CD4-positive, alpha-beta T cell treated with Interleukin-15 for 4 hours (primary cell): ENCODE data around the gene EPN2.

Experiments
- DNase-seq: peaks from one replicate; pipeline ENCODE4 v3.0.0-alpha.2; 2020; ENCODE audit warnings: low spot score

Gene EPN2

DNA sequence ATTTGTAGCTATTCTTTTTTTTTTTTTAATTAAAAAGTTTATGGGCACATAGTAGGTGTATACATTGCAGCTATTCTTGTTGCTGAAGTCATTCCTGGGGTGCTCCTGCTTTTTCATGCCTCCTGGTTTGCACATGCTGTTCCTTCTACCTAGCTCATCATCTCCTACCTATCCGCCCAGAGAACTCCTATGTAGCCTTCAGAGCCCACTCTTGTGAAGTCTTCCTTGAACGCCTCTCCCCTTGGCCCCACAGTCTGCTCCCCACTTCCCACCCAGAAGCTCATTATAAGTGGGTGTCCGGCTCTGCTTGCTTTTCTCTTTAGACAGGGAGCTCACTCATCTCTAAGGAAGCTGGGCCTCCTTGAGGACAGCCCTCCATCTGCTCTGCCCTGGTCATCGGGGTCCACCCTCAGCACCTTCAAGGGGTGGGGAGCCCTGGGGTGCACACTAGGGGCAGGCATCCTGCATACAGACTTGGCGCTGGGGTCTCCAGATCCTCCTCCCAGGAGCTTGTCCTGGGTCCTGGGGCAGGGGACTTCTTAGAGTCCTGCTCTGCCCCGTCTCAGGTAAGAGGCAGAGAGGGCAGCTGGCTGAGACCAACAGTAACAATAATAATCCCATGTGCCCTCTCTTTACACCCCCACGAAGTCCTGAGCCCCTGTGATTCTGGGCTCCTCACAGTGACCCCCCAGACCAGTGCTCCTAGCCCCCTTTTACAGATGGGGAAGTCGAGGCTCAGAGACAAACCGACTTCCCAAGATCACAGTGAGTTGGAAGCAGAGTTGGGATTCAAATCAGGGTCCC lies 128.9 kb downstream of the EPN2 start:
- DNase-seq = no peak

GRCh38 chr17:19366637-19366972 lies 129.4 kb downstream of the EPN2 start:
- DNase-seq = no peak

GRCh38 chr17:19368229-19368628 lies 131.1 kb downstream of the EPN2 start:
- DNase-seq = no peak

DNA sequence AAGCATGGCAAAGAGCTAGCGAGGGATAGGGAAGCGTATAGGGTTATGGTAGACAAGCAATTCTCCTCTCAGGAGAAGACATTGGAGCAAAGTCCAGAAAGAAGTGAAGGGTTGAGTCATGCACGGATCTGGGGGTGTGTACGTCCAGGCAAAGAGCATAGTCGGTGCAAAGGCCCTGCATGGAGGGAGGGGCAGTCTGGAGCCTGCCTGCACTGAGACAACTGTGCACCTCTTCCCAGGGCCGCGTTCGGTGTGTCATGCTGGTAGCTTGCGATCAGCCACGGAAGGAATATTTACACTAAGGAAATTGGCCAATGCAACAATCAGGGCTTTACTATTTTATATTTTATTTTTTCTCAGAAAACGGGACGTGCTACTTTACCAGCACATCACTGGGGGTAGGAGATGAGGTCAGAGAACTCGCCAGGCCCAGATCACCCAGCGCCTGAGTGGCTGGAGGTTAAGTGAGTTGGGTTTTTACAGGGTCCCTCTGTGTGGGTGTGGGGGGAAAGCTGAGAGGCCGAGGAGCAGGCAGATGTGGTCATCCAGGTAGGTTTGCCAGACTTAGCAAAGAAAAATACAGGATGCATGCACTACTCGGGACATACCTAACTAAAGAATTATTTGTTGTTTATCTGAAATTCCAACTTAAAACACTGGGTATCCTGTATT lies 132.1 kb downstream of the EPN2 start:
- no peak for DNase-seq

- DNase-seq = peak; percentile 59
Measured at GRCh38 chr17:19369846-19370492, 132.8 kb downstream of the EPN2 start.

- DNase-seq = peak; percentile 14
Measured at GRCh38 chr17:19370493-19370960, 133.4 kb downstream of the EPN2 start.

- DNase-seq = peak; percentile 12
Measured at GRCh38 chr17:19371259-19372010, 134.3 kb downstream of the EPN2 start.

GRCh38 chr17:19372011-19372370 lies 134.8 kb downstream of the EPN2 start:
- no peak for DNase-seq

DNA sequence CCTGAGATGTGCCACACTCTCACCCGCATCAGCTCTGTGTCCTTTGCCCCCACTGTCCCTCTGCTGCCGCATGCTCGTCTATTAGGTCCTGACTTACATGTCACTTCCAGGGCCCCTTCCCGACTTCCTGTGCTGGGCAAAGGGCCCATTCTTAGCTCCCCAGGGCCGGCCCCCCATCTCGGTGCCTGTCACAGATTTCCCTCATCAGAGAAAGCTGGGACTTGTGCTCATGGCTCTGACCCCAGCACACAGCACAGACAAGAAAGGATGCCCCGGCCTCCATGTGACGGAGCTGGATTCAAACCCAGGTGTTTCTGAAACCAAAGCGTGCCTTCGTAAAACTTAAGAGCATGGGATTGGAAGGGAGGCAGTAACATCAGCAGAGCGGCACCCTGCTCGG lies 135.3 kb downstream of the EPN2 start:
- no peak for DNase-seq

DNA sequence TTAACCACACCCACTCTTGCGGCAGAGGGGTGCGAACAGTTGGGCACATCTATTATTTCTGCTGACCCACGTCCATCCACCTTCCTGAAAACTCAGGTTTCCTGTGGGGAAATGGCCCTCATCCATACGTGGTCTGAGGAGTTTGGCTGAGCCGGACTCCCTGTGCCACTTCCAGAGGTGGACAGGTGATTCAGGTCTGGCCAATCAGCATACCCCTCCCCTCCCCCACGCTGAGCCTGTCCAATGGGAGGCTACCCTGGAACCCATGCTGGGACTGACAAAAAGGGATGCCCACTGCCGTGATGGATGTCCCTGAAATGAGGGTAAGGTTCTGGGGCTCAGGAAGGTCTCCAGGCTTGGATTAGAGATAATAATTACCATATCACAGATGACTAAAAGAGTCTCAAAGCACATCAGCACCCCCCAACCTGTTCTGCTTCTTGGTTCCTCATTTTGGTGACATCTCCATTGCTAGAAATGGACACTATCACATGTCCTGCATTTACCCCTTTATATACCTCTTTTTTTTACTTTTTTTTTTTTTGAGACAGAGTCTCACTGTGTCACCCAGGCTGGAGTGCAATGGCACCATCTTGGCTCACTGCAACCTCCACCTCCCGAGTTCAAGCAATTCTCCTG lies 135.8 kb downstream of the EPN2 start:
- no peak for DNase-seq

DNA sequence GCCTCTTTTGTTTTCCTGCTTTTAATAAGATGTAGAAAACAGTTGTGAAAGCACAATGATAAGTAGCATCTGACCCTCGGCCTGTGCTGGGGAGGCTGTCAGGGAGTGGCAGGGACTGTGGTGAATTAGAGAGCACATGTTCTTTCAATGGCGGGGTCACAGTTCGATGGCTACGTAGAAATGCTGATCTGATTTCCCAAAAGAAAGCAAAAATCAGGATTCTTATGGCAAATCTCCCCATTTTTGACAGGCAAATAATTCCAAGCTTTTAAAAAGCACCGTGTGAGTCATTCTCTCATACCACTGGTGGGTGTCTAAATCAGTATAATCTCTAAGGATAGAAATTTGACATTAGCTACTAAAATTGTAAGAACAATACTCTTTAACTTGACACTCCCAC lies 137.0 kb downstream of the EPN2 start:
- DNase-seq = no peak

DNA sequence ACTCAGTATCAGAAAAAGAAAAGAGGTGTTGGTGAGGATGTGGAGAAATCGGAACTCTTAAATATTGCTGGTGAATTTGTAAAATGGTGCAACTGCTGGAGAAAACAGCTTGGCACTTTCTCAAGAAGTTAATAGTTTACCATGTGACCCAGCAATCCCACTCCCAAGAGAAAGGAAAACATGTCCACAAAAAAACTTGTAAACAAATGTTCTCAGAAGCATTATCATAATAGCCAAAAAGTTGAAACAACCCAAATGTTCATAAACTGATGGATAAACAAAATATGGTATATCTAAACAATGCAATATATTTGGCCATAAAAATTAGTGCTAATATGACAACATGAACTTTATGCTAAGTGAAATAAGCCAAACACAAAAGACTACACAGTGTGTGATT lies 138.6 kb downstream of the EPN2 start:
- no peak for DNase-seq

DNA sequence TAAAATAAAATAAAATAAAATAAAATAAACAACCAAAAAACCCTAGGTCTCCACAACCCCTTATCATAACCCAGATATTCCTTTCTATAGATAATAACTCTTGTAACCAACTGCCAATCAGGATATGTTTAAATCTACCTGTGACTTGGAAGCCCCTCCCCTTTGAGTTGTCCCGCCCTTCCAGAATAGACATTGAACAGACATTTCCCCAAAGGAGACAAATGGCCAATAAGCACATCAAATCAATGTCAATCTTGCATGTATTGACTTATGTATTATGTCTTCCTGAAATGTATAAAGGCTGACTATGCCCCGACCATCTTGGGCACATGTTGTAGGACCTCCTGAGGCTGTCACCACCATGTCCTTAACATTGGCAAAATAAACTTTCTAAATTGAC lies 139.6 kb downstream of the EPN2 start:
- no peak for DNase-seq

- DNase-seq = peak; percentile 97
Measured at GRCh38 chr17:19377602-19378415, 140.6 kb downstream of the EPN2 start.

DNA sequence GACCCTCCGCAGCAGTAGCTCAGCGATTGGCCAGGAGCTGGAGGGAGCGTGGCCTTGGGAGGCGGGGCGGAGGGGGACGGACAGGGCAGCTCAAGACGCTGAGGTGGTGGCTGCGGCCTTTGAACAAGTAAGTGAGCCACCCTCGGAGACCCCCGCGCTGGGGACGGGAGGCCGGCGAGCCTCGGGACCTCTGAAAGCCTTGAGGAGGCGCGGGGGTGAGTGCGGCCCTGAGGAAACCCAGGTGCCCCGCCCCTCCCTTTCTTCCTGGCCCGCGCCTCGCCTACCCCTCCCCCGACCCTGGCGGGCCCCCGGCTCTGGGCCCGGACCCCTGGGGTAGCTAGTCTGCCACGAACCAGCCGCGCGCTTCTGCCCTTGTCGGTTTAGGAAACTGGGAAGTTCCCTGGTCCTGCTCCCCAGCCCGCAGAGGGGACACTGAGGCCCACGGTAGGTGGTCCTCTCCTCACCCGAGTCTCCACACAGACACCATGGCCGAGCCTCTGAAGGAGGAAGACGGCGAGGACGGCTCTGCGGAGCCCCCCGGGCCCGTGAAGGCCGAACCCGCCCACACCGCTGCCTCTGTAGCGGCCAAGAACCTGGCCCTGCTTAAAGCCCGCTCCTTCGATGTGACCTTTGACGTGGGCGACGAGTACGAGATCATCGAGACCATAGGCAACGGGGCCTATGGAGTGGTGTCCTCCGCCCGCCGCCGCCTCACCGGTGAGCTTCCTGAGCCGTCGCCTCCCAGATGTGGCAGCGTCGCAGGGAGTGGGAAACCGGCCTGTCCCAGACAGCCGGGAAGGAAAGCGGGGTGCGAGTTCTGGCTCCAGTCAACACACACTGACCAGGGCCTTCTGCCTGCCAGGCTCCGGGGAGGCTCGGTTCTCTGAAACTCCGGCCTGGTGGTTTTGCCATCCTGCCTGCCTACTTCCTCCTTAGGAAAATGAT lies 141.5 kb downstream of the EPN2 start, which contains the start of gene MAPK7:
MAPK7 (plus strand) TSS at position 83 of the 945 bp plus-strand sequence; CDS start at position 486, 403 bp downstream.
- DNase-seq = no peak

DNA sequence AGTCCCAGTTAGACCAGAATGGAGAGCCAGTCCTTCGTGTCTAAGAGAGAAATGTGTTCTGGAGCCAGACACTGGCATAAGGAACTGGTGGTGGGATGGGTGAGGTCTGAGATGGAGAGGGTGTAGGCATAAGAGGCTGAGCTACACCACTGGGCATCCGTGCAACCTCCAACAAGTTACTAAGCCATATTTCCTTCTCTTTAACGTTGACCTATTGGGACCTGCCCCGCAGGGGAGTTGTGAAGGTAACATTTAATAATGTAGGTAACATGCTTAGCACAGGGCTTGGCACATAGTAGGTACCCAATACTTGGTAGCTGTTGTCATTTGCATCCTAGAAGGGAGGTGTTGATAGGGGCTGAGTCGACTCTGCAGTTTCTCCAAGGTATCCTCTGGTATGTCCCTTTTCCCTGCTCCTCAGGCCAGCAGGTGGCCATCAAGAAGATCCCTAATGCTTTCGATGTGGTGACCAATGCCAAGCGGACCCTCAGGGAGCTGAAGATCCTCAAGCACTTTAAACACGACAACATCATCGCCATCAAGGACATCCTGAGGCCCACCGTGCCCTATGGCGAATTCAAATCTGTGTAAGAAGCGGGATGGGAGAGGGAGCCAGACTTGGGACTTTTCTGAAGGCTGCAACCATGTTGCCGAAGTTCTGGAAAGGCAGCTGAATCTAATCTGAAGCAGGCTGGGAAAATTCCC lies 142.3 kb downstream of the EPN2 start:
- no peak for DNase-seq

DNA sequence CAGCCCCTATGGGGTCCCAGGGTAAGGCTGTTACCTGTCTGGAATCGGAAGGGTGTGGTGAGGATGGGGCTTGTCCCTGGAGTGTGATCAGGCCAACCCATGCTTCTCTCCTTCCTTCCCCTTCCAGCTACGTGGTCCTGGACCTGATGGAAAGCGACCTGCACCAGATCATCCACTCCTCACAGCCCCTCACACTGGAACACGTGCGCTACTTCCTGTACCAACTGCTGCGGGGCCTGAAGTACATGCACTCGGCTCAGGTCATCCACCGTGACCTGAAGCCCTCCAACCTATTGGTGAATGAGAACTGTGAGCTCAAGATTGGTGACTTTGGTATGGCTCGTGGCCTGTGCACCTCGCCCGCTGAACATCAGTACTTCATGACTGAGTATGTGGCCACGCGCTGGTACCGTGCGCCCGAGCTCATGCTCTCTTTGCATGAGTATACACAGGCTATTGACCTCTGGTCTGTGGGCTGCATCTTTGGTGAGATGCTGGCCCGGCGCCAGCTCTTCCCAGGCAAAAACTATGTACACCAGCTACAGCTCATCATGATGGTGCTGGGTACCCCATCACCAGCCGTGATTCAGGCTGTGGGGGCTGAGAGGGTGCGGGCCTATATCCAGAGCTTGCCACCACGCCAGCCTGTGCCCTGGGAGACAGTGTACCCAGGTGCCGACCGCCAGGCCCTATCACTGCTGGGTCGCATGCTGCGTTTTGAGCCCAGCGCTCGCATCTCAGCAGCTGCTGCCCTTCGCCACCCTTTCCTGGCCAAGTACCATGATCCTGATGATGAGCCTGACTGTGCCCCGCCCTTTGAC lies 143.5 kb downstream of the EPN2 start:
- DNase-seq = no peak

- no peak for DNase-seq
Measured at GRCh38 chr17:19381361-19381740, 144.2 kb downstream of the EPN2 start.
